Tibial nerve (tissue), 4 donors: ENCODE results near the gene RNF213.

Experiments used
- CTCF ChIP-seq, 5 experiments: fragments of 200-600 bp in 3 of 5; fragments of 450-650 bp in 2 of 5; sonication (generic) in 3 of 5; IDR thresholded peaks; one replicate each; pipeline ENCODE4 v1.5.1; 2016 to 2019; ENCODE audit warnings: antibody characterized with exemption in 5 of 5, mild to moderate bottlenecking in 3 of 5, moderate library complexity in 2 of 5
- EP300 ChIP-seq, 2 donors: sonication (generic); formaldehyde crosslinking; IDR thresholded peaks; one replicate each; pipeline ENCODE4 v1.6.1; 2017; ENCODE audit warnings: antibody characterized with exemption in 2 of 2, mild to moderate bottlenecking in 1 of 2
- POLR2A ChIP-seq, 2 donors: fragments of 450-650 bp; IDR thresholded peaks; one replicate each; pipeline ENCODE4 v1.6.1; 2017; ENCODE audit warnings: antibody characterized with exemption in 2 of 2, mild to moderate bottlenecking in 2 of 2, moderate library complexity in 2 of 2

GRCh38 chr17:80419255-80419654, 158.6 kb downstream of the RNF213 start:
- TF ChIP-seq CTCF (IDR thresholded peaks at IDR 0.05) (no peak), EP300 (IDR thresholded peaks at IDR 0.05) (no peak), POLR2A (IDR thresholded peaks at IDR 0.05) (no peak)
